Neural cell (in vitro differentiated cells): ENCODE data around the gene CLOCK. TPM values are rescaled to one million over a fixed set of nuclear protein-coding genes. Genes with fewer than 3 reads are reported as not detected.

Experiments used
- H2AFZ ChIP-seq: fragments of 200-600, 300-800 bp; sonication (generic), shearing (Covaris generic); 2 replicates; pipeline ENCODE4 v1.6.0; 2014; ENCODE audit warnings: low read depth, mild to moderate bottlenecking, antibody characterized with exemption, low read length, moderate library complexity
- H3F3A ChIP-seq: fragments of 200-600 bp; shearing (Covaris generic); 2 replicates; pipeline ENCODE4 v1.6.1; 2016; ENCODE audit warnings: mild to moderate bottlenecking, moderate library complexity, mixed read lengths, antibody characterized with exemption, low read length; ENCODE audit not compliant: insufficient read depth, poor library complexity, severe bottlenecking
- H3K27ac ChIP-seq: fragments of 200-600, 300-800 bp; sonication (generic), shearing (Covaris generic); 2 replicates; pipeline ENCODE4 v1.5.1; 2014; ENCODE audit warnings: mild to moderate bottlenecking, low read length, moderate library complexity
- H3K27me3 ChIP-seq: fragments of 300-800, 200-600 bp; sonication (generic), shearing (Covaris generic); 2 replicates; pipeline ENCODE4 v1.6.0; 2014; ENCODE audit warnings: mild to moderate bottlenecking, low read depth, low read length, moderate library complexity; ENCODE audit not compliant: insufficient read depth
- H3K36me3 ChIP-seq: fragments of 300-800, 200-600 bp; sonication (generic), shearing (Covaris generic); 2 replicates; pipeline ENCODE4 v1.5.1; 2014; ENCODE audit warnings: mild to moderate bottlenecking, antibody characterized with exemption, low read length, moderate library complexity; ENCODE audit not compliant: insufficient read depth
- H3K4me2 ChIP-seq: fragments of 300-800, 200-600 bp; sonication (generic), shearing (Covaris generic); 2 replicates; pipeline ENCODE4 v1.6.0; 2014; ENCODE audit warnings: mild to moderate bottlenecking, low read length
- H3K4me3 ChIP-seq: fragments of 300-800, 200-600 bp; sonication (generic), shearing (Covaris generic); 2 replicates; pipeline ENCODE4 v1.5.1; 2014; ENCODE audit warnings: mild to moderate bottlenecking, low read length, moderate library complexity
- H3K79me2 ChIP-seq: fragments of 200-600 bp; shearing (Covaris generic); replicated peaks from 2 replicates; pipeline ENCODE4 v1.6.0; 2014; ENCODE audit warnings: mild to moderate bottlenecking, low read length, moderate library complexity; ENCODE audit not compliant: insufficient read depth
- H3K9ac ChIP-seq: fragments of 300-800, 200-600 bp; sonication (generic), shearing (Covaris generic); 2 replicates; pipeline ENCODE4 v1.6.1; 2016; ENCODE audit warnings: mild to moderate bottlenecking, low read length, mixed read lengths
- H3K9me2 ChIP-seq: fragments of 200-600 bp; shearing (Covaris generic); 2 replicates; pipeline ENCODE4 v1.6.1; 2016; ENCODE audit warnings: mild to moderate bottlenecking, low read length, mixed read lengths; ENCODE audit not compliant: insufficient read depth
- H3K9me3 ChIP-seq: fragments of 200-600, 300-800 bp; sonication (generic), shearing (Covaris generic); 2 replicates; pipeline ENCODE4 v1.6.1; 2016; ENCODE audit warnings: mild to moderate bottlenecking, mixed run types, low read length, moderate library complexity, mixed read lengths
- H4K20me1 ChIP-seq: fragments of 200-600 bp; shearing (Covaris generic); 2 replicates; pipeline ENCODE4 v1.6.1; 2016; ENCODE audit warnings: mild to moderate bottlenecking, mixed run types; ENCODE audit not compliant: insufficient read depth
- EP300 ChIP-seq: fragments of 450-650 bp; conservative IDR thresholded peaks from 2 replicates; pipeline ENCODE4 v1.6.1; 2014; ENCODE audit warnings: antibody characterized with exemption, mild to moderate bottlenecking, moderate library complexity; ENCODE audit not compliant: poor library complexity, severe bottlenecking
- EZH2 ChIP-seq: fragments of 200-600, 300-800 bp; shearing (Covaris generic), sonication (generic); IDR thresholded peaks from 2 replicates; pipeline ENCODE4 v1.6.1; 2014; ENCODE audit warnings: antibody characterized with exemption, low read length, borderline replicate concordance, mild to moderate bottlenecking; ENCODE audit not compliant: insufficient read depth, poor library complexity, severe bottlenecking
- MXI1 ChIP-seq: fragments of 450-650 bp; conservative IDR thresholded peaks from 2 replicates; pipeline ENCODE4 v1.6.1; 2014; ENCODE audit warnings: antibody characterized with exemption, mild to moderate bottlenecking; ENCODE audit not compliant: poor library complexity, severe bottlenecking
- POLR2AphosphoS5 ChIP-seq: IDR thresholded peaks from 2 replicates; pipeline ENCODE4 v1.6.1; 2012
- RAD21 ChIP-seq: fragments of 450-650 bp; conservative IDR thresholded peaks from 2 replicates; pipeline ENCODE4 v1.6.1; 2014; ENCODE audit warnings: antibody characterized with exemption, mild to moderate bottlenecking, moderate library complexity
- SMC3 ChIP-seq: fragments of 450-650 bp; conservative IDR thresholded peaks from 2 replicates; pipeline ENCODE4 v1.6.1; 2014; ENCODE audit warnings: antibody characterized with exemption, mild to moderate bottlenecking, moderate library complexity; ENCODE audit not compliant: poor library complexity
- TAF1 ChIP-seq: IDR thresholded peaks from 2 replicates; pipeline ENCODE4 v1.6.1; 2012; ENCODE audit warnings: low read depth
- polyA plus RNA-seq: library from polyadenylated mRNA; depleted of rRNA; stranded (reverse); fragments of >200 nt; gene quantifications from 2 replicates; pipeline ENCODE4 v1.2.3, GENCODE V29; 2014
- TF ChIP-seq, protein P1 (sequence below): IDR thresholded peaks from 2 replicates; pipeline ENCODE4 v1.6.1; 2012; ENCODE audit warnings: borderline replicate concordance
- TF ChIP-seq, protein P2 (sequence below): fragments of 450-650 bp; IDR thresholded peaks from 2 replicates; pipeline ENCODE4 v1.5.1; 2014; ENCODE audit warnings: antibody characterized with exemption, mild to moderate bottlenecking, moderate library complexity; ENCODE audit not compliant: poor library complexity, severe bottlenecking

CLOCK gene
- polyA plus RNA-seq, 1 donor from 2014 or later, result 8.7 TPM

DNA sequence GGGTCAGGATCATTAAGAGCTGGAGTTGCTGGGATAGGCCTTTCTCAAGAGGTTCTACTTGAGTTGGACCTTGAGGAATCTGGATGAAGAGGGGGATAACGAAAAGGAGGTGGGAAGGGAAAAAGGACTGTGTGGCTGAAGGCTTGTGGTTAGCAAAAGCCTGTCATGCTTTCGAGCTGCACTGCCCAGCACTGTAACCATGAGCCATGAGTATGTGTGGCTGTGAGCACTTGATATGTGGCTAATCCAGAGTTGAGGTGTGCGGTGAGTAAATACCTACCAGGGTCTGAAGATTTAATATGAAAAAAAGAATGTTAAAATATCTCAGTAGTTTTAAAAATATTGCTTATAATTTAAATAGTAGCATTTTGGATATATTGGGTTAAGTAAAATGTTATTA lies 139.6 kb downstream of the CLOCK start:
- no peaks in the 10 kb centered on the region for H3K27me3 ChIP-seq
- H3K4me2 ChIP-seq, result no peak overlapping the region
- peaks cover 61% of the 10 kb centered on the region for H3K79me2 ChIP-seq
- H3F3A ChIP-seq, result no peaks in the 10 kb centered on the region
- no peak overlapping the region for H3K9ac ChIP-seq
- H3K36me3 ChIP-seq, result peaks cover 23% of the 10 kb centered on the region
- no peak overlapping the region for H2AFZ ChIP-seq
- H4K20me1 ChIP-seq, result no peaks in the 10 kb centered on the region
- H3K9me2 ChIP-seq, result no peaks in the 10 kb centered on the region
- H3K27ac ChIP-seq, result no peak overlapping the region
- no peak for TF ChIP-seq POLR2AphosphoS5
- no peak for TF ChIP-seq EZH2
- TF ChIP-seq TAF1, result no peak
- TF ChIP-seq, protein P1, sequence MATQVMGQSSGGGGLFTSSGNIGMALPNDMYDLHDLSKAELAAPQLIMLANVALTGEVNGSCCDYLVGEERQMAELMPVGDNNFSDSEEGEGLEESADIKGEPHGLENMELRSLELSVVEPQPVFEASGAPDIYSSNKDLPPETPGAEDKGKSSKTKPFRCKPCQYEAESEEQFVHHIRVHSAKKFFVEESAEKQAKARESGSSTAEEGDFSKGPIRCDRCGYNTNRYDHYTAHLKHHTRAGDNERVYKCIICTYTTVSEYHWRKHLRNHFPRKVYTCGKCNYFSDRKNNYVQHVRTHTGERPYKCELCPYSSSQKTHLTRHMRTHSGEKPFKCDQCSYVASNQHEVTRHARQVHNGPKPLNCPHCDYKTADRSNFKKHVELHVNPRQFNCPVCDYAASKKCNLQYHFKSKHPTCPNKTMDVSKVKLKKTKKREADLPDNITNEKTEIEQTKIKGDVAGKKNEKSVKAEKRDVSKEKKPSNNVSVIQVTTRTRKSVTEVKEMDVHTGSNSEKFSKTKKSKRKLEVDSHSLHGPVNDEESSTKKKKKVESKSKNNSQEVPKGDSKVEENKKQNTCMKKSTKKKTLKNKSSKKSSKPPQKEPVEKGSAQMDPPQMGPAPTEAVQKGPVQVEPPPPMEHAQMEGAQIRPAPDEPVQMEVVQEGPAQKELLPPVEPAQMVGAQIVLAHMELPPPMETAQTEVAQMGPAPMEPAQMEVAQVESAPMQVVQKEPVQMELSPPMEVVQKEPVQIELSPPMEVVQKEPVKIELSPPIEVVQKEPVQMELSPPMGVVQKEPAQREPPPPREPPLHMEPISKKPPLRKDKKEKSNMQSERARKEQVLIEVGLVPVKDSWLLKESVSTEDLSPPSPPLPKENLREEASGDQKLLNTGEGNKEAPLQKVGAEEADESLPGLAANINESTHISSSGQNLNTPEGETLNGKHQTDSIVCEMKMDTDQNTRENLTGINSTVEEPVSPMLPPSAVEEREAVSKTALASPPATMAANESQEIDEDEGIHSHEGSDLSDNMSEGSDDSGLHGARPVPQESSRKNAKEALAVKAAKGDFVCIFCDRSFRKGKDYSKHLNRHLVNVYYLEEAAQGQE, result no peak
- TF ChIP-seq RAD21, result no peak
- TF ChIP-seq EP300, result no peak
- no peak for TF ChIP-seq MXI1
- TF ChIP-seq SMC3, result no peak
- TF ChIP-seq, protein P2, sequence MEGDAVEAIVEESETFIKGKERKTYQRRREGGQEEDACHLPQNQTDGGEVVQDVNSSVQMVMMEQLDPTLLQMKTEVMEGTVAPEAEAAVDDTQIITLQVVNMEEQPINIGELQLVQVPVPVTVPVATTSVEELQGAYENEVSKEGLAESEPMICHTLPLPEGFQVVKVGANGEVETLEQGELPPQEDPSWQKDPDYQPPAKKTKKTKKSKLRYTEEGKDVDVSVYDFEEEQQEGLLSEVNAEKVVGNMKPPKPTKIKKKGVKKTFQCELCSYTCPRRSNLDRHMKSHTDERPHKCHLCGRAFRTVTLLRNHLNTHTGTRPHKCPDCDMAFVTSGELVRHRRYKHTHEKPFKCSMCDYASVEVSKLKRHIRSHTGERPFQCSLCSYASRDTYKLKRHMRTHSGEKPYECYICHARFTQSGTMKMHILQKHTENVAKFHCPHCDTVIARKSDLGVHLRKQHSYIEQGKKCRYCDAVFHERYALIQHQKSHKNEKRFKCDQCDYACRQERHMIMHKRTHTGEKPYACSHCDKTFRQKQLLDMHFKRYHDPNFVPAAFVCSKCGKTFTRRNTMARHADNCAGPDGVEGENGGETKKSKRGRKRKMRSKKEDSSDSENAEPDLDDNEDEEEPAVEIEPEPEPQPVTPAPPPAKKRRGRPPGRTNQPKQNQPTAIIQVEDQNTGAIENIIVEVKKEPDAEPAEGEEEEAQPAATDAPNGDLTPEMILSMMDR, result no peak
- H3K9me3 ChIP-seq, result no peaks in the 10 kb centered on the region
- no peak overlapping the region for H3K4me3 ChIP-seq

DNA sequence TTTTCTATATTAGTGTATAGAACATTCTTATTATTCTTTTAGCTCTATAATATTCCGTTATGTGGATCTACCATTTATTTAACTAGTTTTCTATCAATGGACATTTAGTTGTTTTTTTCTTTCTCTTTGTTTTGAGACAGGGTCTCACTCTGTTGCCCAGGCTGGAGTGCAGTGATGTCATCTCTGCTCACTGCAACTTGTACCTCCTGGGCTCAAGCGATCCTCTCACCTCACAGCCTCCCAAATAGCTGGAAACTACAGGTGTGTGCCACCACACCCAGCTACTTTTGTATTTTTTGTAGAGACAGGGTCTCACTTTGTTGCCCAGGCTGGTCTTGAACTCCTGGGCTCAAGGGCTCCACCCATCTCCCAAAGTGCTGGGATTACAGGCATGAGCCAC lies 140.2 kb downstream of the CLOCK start:
- TF ChIP-seq TAF1, result no peak
- no peak for TF ChIP-seq SMC3
- TF ChIP-seq POLR2AphosphoS5, result no peak
- TF ChIP-seq MXI1, result no peak
- TF ChIP-seq EP300, result no peak
- no peak for TF ChIP-seq RAD21
- TF ChIP-seq, protein P2, result no peak
- no peak for TF ChIP-seq EZH2
- TF ChIP-seq, protein P1, result no peak
- H3K79me2 ChIP-seq, result peaks cover 62% of the 10 kb centered on the region
- H3K36me3 ChIP-seq, result peaks cover 18% of the 10 kb centered on the region
- no peaks in the 10 kb centered on the region for H3K9me2 ChIP-seq
- H3K9me3 ChIP-seq, result no peaks in the 10 kb centered on the region
- H3K4me3 ChIP-seq, result no peak overlapping the region
- no peak overlapping the region for H3K9ac ChIP-seq
- H3K27ac ChIP-seq, result no peak overlapping the region
- H4K20me1 ChIP-seq, result no peaks in the 10 kb centered on the region
- no peak overlapping the region for H2AFZ ChIP-seq
- H3K27me3 ChIP-seq, result no peaks in the 10 kb centered on the region
- H3K4me2 ChIP-seq, result no peak overlapping the region
- no peaks in the 10 kb centered on the region for H3F3A ChIP-seq
